Loucy (cell line): ENCODE results near the gene TTC39B.

ENCODE experiments used
- H2AFZ ChIP-seq: fragments of 200-600 bp; sonication (generic); 2 replicates; pipeline ENCODE4 v1.6.0; 2016; ENCODE audit warnings: antibody characterized with exemption, mild to moderate bottlenecking, low read length, moderate library complexity
- H3F3A ChIP-seq: fragments of 200-600 bp; 2 replicates; pipeline ENCODE4 v1.6.0; 2016; ENCODE audit warnings: antibody characterized with exemption, low read depth, mild to moderate bottlenecking
- H3K27me3 ChIP-seq: fragments of 200-600 bp; sonication (generic); 2 replicates; pipeline ENCODE4 v1.6.1; 2014; ENCODE audit warnings: low read length, mild to moderate bottlenecking; ENCODE audit not compliant: insufficient read depth, poor library complexity, severe bottlenecking
- H3K36me3 ChIP-seq: fragments of 200-600 bp; sonication (generic); 2 replicates; pipeline ENCODE4 v1.6.1; 2016; ENCODE audit warnings: low read length; ENCODE audit not compliant: insufficient read depth
- H3K4me1 ChIP-seq: fragments of 200-600 bp; sonication (generic); 2 replicates; pipeline ENCODE4 v1.5.1; 2014; ENCODE audit warnings: low read length, mild to moderate bottlenecking; ENCODE audit not compliant: insufficient read depth, poor library complexity, severe bottlenecking
- H3K4me2 ChIP-seq: fragments of 200-600 bp; sonication (generic); 2 replicates; pipeline ENCODE4 v1.6.0; 2014; ENCODE audit warnings: antibody characterized with exemption, low read length, low read depth, mild to moderate bottlenecking; ENCODE audit not compliant: poor library complexity, severe bottlenecking
- H3K4me3 ChIP-seq: fragments of 200-600 bp; sonication (generic); 2 replicates; pipeline ENCODE4 v1.5.1; 2014; ENCODE audit warnings: low read length, mild to moderate bottlenecking, mixed read lengths; ENCODE audit not compliant: poor library complexity, severe bottlenecking
- H3K79me2 ChIP-seq: fragments of 200-600 bp; sonication (generic); 2 replicates; pipeline ENCODE4 v1.6.1; 2014; ENCODE audit warnings: low read length; ENCODE audit not compliant: insufficient read depth
- H3K9ac ChIP-seq: fragments of 200-600 bp; sonication (generic); 2 replicates; pipeline ENCODE4 v1.6.0; 2014; ENCODE audit warnings: mild to moderate bottlenecking, low read depth, low read length, moderate library complexity; ENCODE audit not compliant: poor library complexity, severe bottlenecking
- H3K9me2 ChIP-seq: fragments of 200-600 bp; sonication (generic); replicated peaks from 2 replicates; pipeline ENCODE4 v1.6.1; 2016; ENCODE audit warnings: low read depth, low read length, mixed read lengths
- H3K9me3 ChIP-seq: fragments of 200-600 bp; sonication (generic); 2 replicates; pipeline ENCODE4 v1.6.1; 2014; ENCODE audit warnings: mild to moderate bottlenecking, antibody characterized with exemption, low read length, low read depth; ENCODE audit not compliant: insufficient read depth
- H4K20me1 ChIP-seq: fragments of 200-600 bp; sonication (generic); 2 replicates; pipeline ENCODE4 v1.6.0; 2014; ENCODE audit warnings: antibody characterized with exemption, low read length, mild to moderate bottlenecking; ENCODE audit not compliant: insufficient read depth, poor library complexity, severe bottlenecking
- CTCF ChIP-seq: fragments of 200-600 bp; sonication (generic); conservative IDR thresholded peaks from 2 replicates; pipeline ENCODE4 v1.5.1; 2014; ENCODE audit warnings: mild to moderate bottlenecking, antibody characterized with exemption, low read length
- EZH2phosphoT487 ChIP-seq: fragments of 200-600 bp; IDR thresholded peaks from 2 replicates; pipeline ENCODE4 v1.6.1; 2018; ENCODE audit warnings: antibody characterized with exemption, mild to moderate bottlenecking, moderate library complexity, borderline replicate concordance

TTC39B gene

GRCh38 chr9:15154677-15155076 lies 152.3 kb downstream of the TTC39B start:
- Histone ChIP-seq H3K4me1 (peaks cover 7% of the 10 kb centered on the region), H3K79me2 (no peaks in the 10 kb centered on the region), H3K9ac (no peak overlapping the region), H2AFZ (no peak overlapping the region), H3K9me3 (no peaks in the 10 kb centered on the region), H3K4me2 (no peak overlapping the region), H3K4me3 (no peak overlapping the region), H3F3A (no peaks in the 10 kb centered on the region), H3K9me2 (no peaks in the 10 kb centered on the region), H3K36me3 (no peaks in the 10 kb centered on the region), H4K20me1 (no peaks in the 10 kb centered on the region), H3K27me3 (no peaks in the 10 kb centered on the region)
- no peak for TF ChIP-seq EZH2phosphoT487
- no peak for TF ChIP-seq CTCF

- TF ChIP-seq EZH2phosphoT487 (no peak), CTCF (no peak)
- Histone ChIP-seq H3K4me3 (no peak overlapping the region), H3K36me3 (no peaks in the 10 kb centered on the region), H3K9me2 (no peaks in the 10 kb centered on the region), H3K79me2 (no peaks in the 10 kb centered on the region), H3F3A (no peaks in the 10 kb centered on the region), H3K4me1 (peaks cover 7% of the 10 kb centered on the region), H3K9ac (no peak overlapping the region), H4K20me1 (no peaks in the 10 kb centered on the region), H3K9me3 (no peaks in the 10 kb centered on the region), H2AFZ (no peak overlapping the region), H3K27me3 (no peaks in the 10 kb centered on the region), H3K4me2 (no peak overlapping the region)
Measured at GRCh38 chr9:15153961-15154360, 153.1 kb downstream of the TTC39B start.

- H3K4me1 ChIP-seq, result peaks cover 7% of the 10 kb centered on the region
- no peak overlapping the region for H3K4me3 ChIP-seq
- no peaks in the 10 kb centered on the region for H3K27me3 ChIP-seq
- H4K20me1 ChIP-seq, result no peaks in the 10 kb centered on the region
- H3K36me3 ChIP-seq, result no peaks in the 10 kb centered on the region
- TF ChIP-seq EZH2phosphoT487 (no peak), CTCF (no peak)
- H3K9me3 ChIP-seq, result no peaks in the 10 kb centered on the region
- H3K79me2 ChIP-seq, result no peaks in the 10 kb centered on the region
- no peaks in the 10 kb centered on the region for H3K9me2 ChIP-seq
- H3F3A ChIP-seq, result no peaks in the 10 kb centered on the region
- H3K9ac ChIP-seq, result no peak overlapping the region
- H2AFZ ChIP-seq, result no peak overlapping the region
- H3K4me2 ChIP-seq, result no peak overlapping the region
Measured at GRCh38 chr9:15150939-15151338, 156.1 kb downstream of the TTC39B start.
